H1 (cell line): ENCODE data around the gene DEGS1. TPM values are rescaled to one million over a fixed set of nuclear protein-coding genes. Genes with fewer than 3 reads are reported as not detected.
A peak's percentile ranks its signal among the peaks of the same experiment; 100 is the strongest.

Experiments
- CTCF ChIA-PET: fragments of 300-600 bp; sonication (Branson Sonifier 250); formaldehyde crosslinking; loops from one replicate; lab custom pipeline; 2021; ENCODE audit not compliant: partially characterized antibody; lab: Charles Lee
- POLR2A ChIA-PET: fragments of 300-600 bp; sonication (Branson Sonifier 250); formaldehyde crosslinking; loops from one replicate; lab custom pipeline; 2021; ENCODE audit warnings: inconsistent platforms; ENCODE audit not compliant: partially characterized antibody; lab: Charles Lee
- DNase-seq, 2 experiments: peaks; one replicate each; pipeline versions ENCODE4 v3.0.0 to v3.0.0-alpha.2; 2010 to 2022; ENCODE audit warnings: low spot score in 2 of 2, low read depth in 1 of 2, mixed read lengths in 1 of 2
- FAIRE-seq: peaks from 2 replicates; lab custom pipeline; 2011; peaks lifted over from hg19 to GRCh38; lab: Jason Lieb, UNC
- H2AFZ ChIP-seq: 2 replicates; pipeline ENCODE4 v1.8.1; 2012; ENCODE audit warnings: low read length, inconsistent platforms
- H2AK5ac ChIP-seq: 2 replicates; pipeline ENCODE4 v1.6.1; 2013; ENCODE audit warnings: low read depth, low read length
- H2BK120ac ChIP-seq: replicated peaks from 2 replicates; pipeline ENCODE3; 2013; ENCODE audit warnings: low read depth, low read length, inconsistent platforms
- H2BK12ac ChIP-seq: 2 replicates; pipeline ENCODE4 v1.6.1; 2013; ENCODE audit warnings: low read depth, low read length
- H2BK15ac ChIP-seq: 2 replicates; pipeline ENCODE4 v1.6.1; 2013; ENCODE audit warnings: low read length
- H2BK20ac ChIP-seq: 2 replicates; pipeline ENCODE4 v1.6.1; 2013; ENCODE audit warnings: low read length
- H2BK5ac ChIP-seq: 2 replicates; pipeline ENCODE4 v1.6.1; 2013; ENCODE audit warnings: low read depth, low read length
- H3K14ac ChIP-seq: 2 replicates; pipeline ENCODE4 v1.6.1; 2013; ENCODE audit warnings: inconsistent platforms; ENCODE audit not compliant: insufficient read length
- H3K18ac ChIP-seq: 2 replicates; pipeline ENCODE4 v1.6.1; 2013; ENCODE audit warnings: low read length; ENCODE audit errors: extremely low read depth
- H3K23ac ChIP-seq: 2 replicates; pipeline ENCODE4 v1.6.1; 2013; ENCODE audit warnings: inconsistent platforms; ENCODE audit not compliant: insufficient read length
- H3K23me2 ChIP-seq: 2 replicates; pipeline ENCODE4 v1.6.1; 2013; ENCODE audit warnings: low read depth, low read length
- H3K27ac ChIP-seq: 2 replicates; pipeline ENCODE4 v1.6.1; 2011; ENCODE audit warnings: low read depth, low read length, inconsistent platforms
- H3K27me3 ChIP-seq, 4 experiments: replicated peaks in 1 of 4; 1 replicate in 1 of 4; 2 replicates in 3 of 4; pipeline versions ENCODE4 v1.6.1 to v1.8.1; 2011 to 2013; ENCODE audit warnings: low read length in 3 of 4, mild to moderate bottlenecking in 3 of 4, inconsistent platforms in 2 of 4, mixed read lengths in 2 of 4, moderate library complexity in 1 of 4; ENCODE audit not compliant: control insufficient read depth in 3 of 4, insufficient read depth in 3 of 4; ENCODE audit errors: extremely low read depth in 1 of 4
- H3K36me3 ChIP-seq, 4 experiments: 2 replicates each; pipeline versions ENCODE4 v1.6.1 to v1.8.1; 2011 to 2013; ENCODE audit warnings: mild to moderate bottlenecking in 4 of 4, low read length in 3 of 4, moderate library complexity in 2 of 4, control low read depth in 1 of 4, inconsistent platforms in 1 of 4; ENCODE audit not compliant: insufficient read depth in 4 of 4, control insufficient read depth in 2 of 4
- H3K4ac ChIP-seq: replicated peaks from 2 replicates; pipeline ENCODE3; 2013; ENCODE audit warnings: low read length, low read depth, mixed read lengths, inconsistent platforms; ENCODE audit not compliant: insufficient read length
- H3K4me1 ChIP-seq, 4 experiments: replicated peaks in 1 of 4; 1 replicate in 1 of 4; 2 replicates in 3 of 4; pipeline versions ENCODE4 v1.6.1 to v1.8.1; 2011 to 2013; ENCODE audit warnings: low read length in 3 of 4, inconsistent platforms in 2 of 4, mixed read lengths in 1 of 4; ENCODE audit not compliant: insufficient read depth in 4 of 4, control insufficient read depth in 3 of 4
- H3K4me2 ChIP-seq, 2 experiments: 2 replicates each; pipeline versions ENCODE4 v1.6.1 to v1.8.1; 2011 to 2013; ENCODE audit warnings: low read depth in 2 of 2, low read length in 2 of 2, control low read depth in 1 of 2, inconsistent platforms in 1 of 2, mild to moderate bottlenecking in 1 of 2; ENCODE audit not compliant: insufficient read depth in 1 of 2
- H3K4me3 ChIP-seq, 4 experiments: fragments of 200-600, 300-600 bp in 1 of 4; sonication (generic), shearing (Covaris generic), sonication (Bioruptor Twin) in 1 of 4; 2 replicates each; pipeline versions ENCODE4 v1.5.1 to v1.8.1; 2011 to 2016; ENCODE audit warnings: low read length in 4 of 4, low read depth in 3 of 4, control low read depth in 2 of 4, inconsistent platforms in 2 of 4, mild to moderate bottlenecking in 2 of 4, mixed read lengths in 1 of 4, moderate library complexity in 1 of 4; ENCODE audit not compliant: insufficient read depth in 2 of 4; ENCODE audit errors: extremely low read depth in 1 of 4
- H3K56ac ChIP-seq: replicated peaks from 2 replicates; pipeline ENCODE3; 2013; ENCODE audit warnings: low read depth, mild to moderate bottlenecking, mixed read lengths, low read length, inconsistent platforms; ENCODE audit not compliant: insufficient read length
- H3K79me1 ChIP-seq: 2 replicates; pipeline ENCODE4 v1.6.1; 2013; ENCODE audit warnings: low read depth, low read length, control low read depth
- H3K79me2 ChIP-seq, 2 experiments: 2 replicates each; pipeline versions ENCODE4 v1.6.1 to v1.8.1; 2012 to 2013; ENCODE audit warnings: low read length in 2 of 2, mild to moderate bottlenecking in 2 of 2, inconsistent platforms in 1 of 2; ENCODE audit not compliant: insufficient read depth in 2 of 2, control insufficient read depth in 1 of 2
- H3K9ac ChIP-seq, 4 experiments: replicated peaks in 1 of 4; 1 replicate in 1 of 4; 2 replicates in 3 of 4; pipeline versions ENCODE4 v1.6.1 to v1.8.1; 2011 to 2013; ENCODE audit warnings: low read depth in 3 of 4, low read length in 3 of 4, control low read depth in 2 of 4, mild to moderate bottlenecking in 2 of 4, moderate library complexity in 2 of 4, inconsistent platforms in 1 of 4; ENCODE audit errors: extremely low read depth in 1 of 4
- H3K9me3 ChIP-seq, 2 experiments: 2 replicates each; pipeline versions ENCODE4 v1.6.1 to v1.8.1; 2012 to 2013; ENCODE audit warnings: mild to moderate bottlenecking in 2 of 2, moderate library complexity in 2 of 2, control low read depth in 1 of 2, inconsistent platforms in 1 of 2, low read depth in 1 of 2, low read length in 1 of 2, mixed read lengths in 1 of 2; ENCODE audit not compliant: insufficient read depth in 2 of 2
- H4K20me1 ChIP-seq, 2 experiments: replicated peaks in 1 of 2; 2 replicates each; pipeline versions ENCODE3 to v1.8.1; 2011 to 2013; ENCODE audit warnings: inconsistent platforms in 2 of 2, low read length in 2 of 2, mild to moderate bottlenecking in 1 of 2; ENCODE audit not compliant: insufficient read depth in 2 of 2, control insufficient read depth in 1 of 2
- H4K5ac ChIP-seq: 2 replicates; pipeline ENCODE4 v1.6.1; 2013; ENCODE audit warnings: low read length, low read depth, mixed read lengths, inconsistent platforms; ENCODE audit not compliant: insufficient read length
- H4K8ac ChIP-seq: 2 replicates; pipeline ENCODE4 v1.8.0; 2013; ENCODE audit warnings: mild to moderate bottlenecking, moderate library complexity, low read length, inconsistent platforms; ENCODE audit not compliant: insufficient read depth; ENCODE audit errors: extremely low read depth
- H4K91ac ChIP-seq: replicated peaks from 2 replicates; pipeline ENCODE3; 2013; ENCODE audit warnings: low read length, mixed read lengths, inconsistent platforms; ENCODE audit not compliant: insufficient read length
- SIX5 ChIP-seq: IDR thresholded peaks from 2 replicates; pipeline ENCODE4 v1.6.1; 2011; ENCODE audit warnings: mild to moderate bottlenecking, low read depth, low read length
- TBP ChIP-seq: IDR thresholded peaks from 2 replicates; pipeline ENCODE4 v1.6.1; 2011; ENCODE audit warnings: low read depth, low read length, improper control_type of control experiment
- WGBS, 2 experiments: shearing (Covaris generic) in 1 of 2; methylation state at CpG; one replicate each; pipeline versions ENCODE4 v1.1.6 to v1.1.7; 2013 to 2015; ENCODE audit warnings: low lambda C conversion rate in 2 of 2, mixed read lengths in 2 of 2, inconsistent platforms in 1 of 2, low coverage in 1 of 2, missing lambda C conversion rate in 1 of 2; ENCODE audit not compliant: insufficient replicate concordance in 2 of 2, insufficient coverage in 1 of 2, insufficient read length in 1 of 2; ENCODE audit errors: extremely low coverage in 1 of 2, missing lambda C conversion rate in 1 of 2; 5-methylcytosine and 5-hydroxymethylcytosine counted together
- polyA plus RNA-seq, 7 experiments: library from polyadenylated mRNA; depleted of rRNA in 3 of 7; stranded (reverse) in 5 of 7; unstranded in 2 of 7; fragments of >200 nt in 5 of 7; fragments of 200-250 nt in 2 of 7; gene quantifications; 1 replicate in 5 of 7; 2 replicates in 1 of 7; 4 replicates in 1 of 7; pipeline versions ENCODE4 v1.2.1 to v1.2.3, GENCODE V29; 2011 to 2013; ENCODE audit warnings: missing spikeins in 2 of 7, mixed read lengths in 2 of 7
- total RNA-seq: library from RNA; stranded (reverse); fragmentation: NEBNext Ultra II Directional; extraction: Animal tissue kit (Norgen Biotek cat#: 25700); gene quantifications from 2 replicates; pipeline ENCODE4 v1.2.1, GENCODE V29; 2021

Gene DEGS1
- total and polyA plus RNA-seq, 2 of the 8 experiments (the other 6 are each of a cell fraction or from before 2014, with no cell fraction given) = 46.1 to 114 TPM

DNA sequence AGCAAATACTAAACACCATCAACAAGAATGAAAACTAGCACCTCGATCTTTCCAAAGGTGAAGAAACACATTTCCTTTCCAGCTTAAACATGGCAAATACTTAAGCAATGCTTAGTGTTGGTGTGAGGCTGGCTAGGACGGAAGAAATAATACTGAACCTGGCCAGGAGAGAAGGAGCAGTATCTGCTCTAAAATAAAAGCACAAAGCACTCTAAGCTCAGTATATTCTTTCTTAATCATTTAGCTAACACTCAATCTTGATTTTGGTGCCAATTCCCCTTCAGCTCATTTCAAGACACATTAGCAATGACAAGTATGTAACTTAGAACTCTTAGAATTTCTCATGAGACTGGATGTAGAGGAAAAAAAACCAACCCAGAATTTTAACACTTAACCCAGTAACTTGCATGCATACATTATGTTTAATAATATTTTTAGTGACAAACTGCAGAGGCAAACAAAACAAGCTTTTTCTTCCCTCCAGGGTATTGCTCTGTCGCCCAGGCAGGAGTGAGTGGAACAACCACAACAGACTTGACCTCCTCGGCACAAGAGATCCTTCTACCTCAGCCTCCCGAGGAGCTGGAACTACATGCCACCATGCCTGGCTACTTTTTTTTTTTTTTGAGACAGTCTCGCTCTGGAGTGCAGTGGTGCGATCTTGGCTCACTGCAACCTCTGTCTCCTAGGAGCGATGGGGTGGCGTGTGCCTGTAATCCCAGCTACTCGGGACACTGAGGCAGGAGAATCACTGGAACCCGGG, 54.3 kb downstream of the DEGS1 start:
- Histone ChIP-seq H2AFZ (no peak overlapping the region), H3K9ac (no peak overlapping the region), H2BK20ac (0 out of 2 replicates have a peak overlapping the region, but pooled peaks have one; percentile 62), H3K27me3 (no peaks in the 10 kb centered on the region; a peak in 1 of 7 replicates), H3K4me1 (peaks cover 2 to 23% (median 13%) of the 10 kb centered on the region in 4 experiments; a peak in 6 of 7 replicates), H4K5ac (no peak overlapping the region), H3K14ac (no peak overlapping the region), H3K79me2 (no peaks in the 10 kb centered on the region), H3K18ac (0 out of 2 replicates have a peak overlapping the region, but pooled peaks have one; percentile 1), H2BK120ac (peak overlapping the region; percentile 61), H2BK5ac (no peak overlapping the region; the same call in 1 of the 2 replicates), H4K8ac (no peak overlapping the region), H2AK5ac (peak overlapping the region; percentile 76; the same call in 1 of the 2 replicates), H3K4me2 (no peak overlapping the region), H2BK15ac (no peak overlapping the region), H3K23ac (no peak overlapping the region), H3K4me3 (no peak overlapping the region), H4K91ac (peak overlapping the region; percentile 73), H2BK12ac (peak overlapping the region; percentile 82), H4K20me1 (no peaks in the 10 kb centered on the region), H3K4ac (peak overlapping the region; percentile 21), H3K56ac (peak overlapping the region; percentile 10), H3K9me3 (no peaks in the 10 kb centered on the region), H3K79me1 (no peaks in the 10 kb centered on the region; the same call in 1 of the 2 replicates), H3K23me2 (no peaks in the 10 kb centered on the region), H3K36me3 (peaks cover 0 to 13% (median 2%) of the 10 kb centered on the region in 4 experiments; a peak in 4 of 8 replicates), H3K27ac (no peak overlapping the region)
- TF ChIP-seq TBP (no peak), SIX5 (no peak)
- ChIA-PET POLR2A (interaction anchor here (1.1 to 1.4 kb wide), 6 partner anchors 11 to 24 kb away, joined by 3 to 5 read pairs (median 4); no protein-coding TSS in a partner anchor), CTCF (interaction anchor here (0.6 to 1.7 kb wide), 4 partner anchors 26 to 760 kb away, joined by 3 to 6 read pairs (median 4); no protein-coding TSS in a partner anchor)
- DNase-seq = no peak
- 92% methylated on average over 11 of the region's 11 CpGs; no CpG with 5 or more reads in 1 of the 2 experiments for WGBS, 2 experiments
- FAIRE-seq = no peak
